K562 (cell line): ENCODE measurements around the gene NOSIP.

Experiments
- ATF3 ChIP-seq, 2 experiments: fragments of 450-650 bp in 1 of 2; sonication (generic) in 1 of 2; formaldehyde crosslinking in 1 of 2; IDR thresholded peaks in 1 of 2; conservative IDR thresholded peaks in 1 of 2; 2 replicates each; pipeline versions ENCODE4 v1.6.1 to v1.8.1; 2016 to 2023; ENCODE audit warnings: mild to moderate bottlenecking in 2 of 2, moderate library complexity in 2 of 2, inconsistent platforms in 1 of 2, missing genetic modification reagents in 1 of 2
- EZH2 ChIP-seq: IDR thresholded peaks from 2 replicates; pipeline ENCODE4 v1.6.1; 2012; ENCODE audit warnings: low read depth, mild to moderate bottlenecking, inconsistent platforms, low read length, borderline replicate concordance
- FOXP1 ChIP-seq: sonication (generic); formaldehyde crosslinking; IDR thresholded peaks from 2 replicates; pipeline ENCODE4 v1.8.0; 2022; ENCODE audit warnings: mild to moderate bottlenecking, missing genetic modification reagents
- HNRNPL ChIP-seq: fragments of 200-400 bp; formaldehyde crosslinking; IDR thresholded peaks from 2 replicates; pipeline ENCODE4 v1.6.1; 2017; ENCODE audit warnings: low read depth, mild to moderate bottlenecking, low read length
- PCBP2 ChIP-seq: fragments of 200-400 bp; formaldehyde crosslinking; IDR thresholded peaks from 2 replicates; pipeline ENCODE4 v1.6.1; 2018; ENCODE audit warnings: low read length, low read depth, mild to moderate bottlenecking, moderate library complexity; ENCODE audit not compliant: poor library complexity, severe bottlenecking
- POLR2A ChIP-seq: fragments of 450-650 bp; conservative IDR thresholded peaks from 2 replicates; pipeline ENCODE4 v1.6.1; 2016
- SMARCE1 ChIP-seq: fragments of 450-650 bp; IDR thresholded peaks from 2 replicates; pipeline ENCODE4 v1.7.1; 2016; ENCODE audit warnings: mild to moderate bottlenecking
- USF1 ChIP-seq: sonication (generic); formaldehyde crosslinking; IDR thresholded peaks from 2 replicates; pipeline ENCODE4 v1.9.0; 2022; ENCODE audit warnings: mild to moderate bottlenecking, missing genetic modification reagents
- ZFP36 ChIP-seq: fragments of 150-350 bp; IDR thresholded peaks from 2 replicates; pipeline ENCODE4 v1.6.1; 2018; ENCODE audit warnings: low read length, low read depth; ENCODE audit not compliant: partially characterized antibody
- ZNF24 ChIP-seq: fragments of 450-650 bp; IDR thresholded peaks from 2 replicates; pipeline ENCODE4 v1.6.1; 2016
- TF ChIP-seq, protein P1 (sequence below): sonication (generic); formaldehyde crosslinking; IDR thresholded peaks from 2 replicates; pipeline ENCODE4 v1.9.0; 2022; ENCODE audit warnings: mild to moderate bottlenecking, missing genetic modification reagents
- TF ChIP-seq, protein P2 (sequence below): fragments of 200-600 bp; sonication (generic); IDR thresholded peaks from one replicate; pipeline ENCODE4 v1.6.1; 2012; ENCODE audit warnings: mild to moderate bottlenecking, low read depth, low read length, inconsistent platforms

DNA sequence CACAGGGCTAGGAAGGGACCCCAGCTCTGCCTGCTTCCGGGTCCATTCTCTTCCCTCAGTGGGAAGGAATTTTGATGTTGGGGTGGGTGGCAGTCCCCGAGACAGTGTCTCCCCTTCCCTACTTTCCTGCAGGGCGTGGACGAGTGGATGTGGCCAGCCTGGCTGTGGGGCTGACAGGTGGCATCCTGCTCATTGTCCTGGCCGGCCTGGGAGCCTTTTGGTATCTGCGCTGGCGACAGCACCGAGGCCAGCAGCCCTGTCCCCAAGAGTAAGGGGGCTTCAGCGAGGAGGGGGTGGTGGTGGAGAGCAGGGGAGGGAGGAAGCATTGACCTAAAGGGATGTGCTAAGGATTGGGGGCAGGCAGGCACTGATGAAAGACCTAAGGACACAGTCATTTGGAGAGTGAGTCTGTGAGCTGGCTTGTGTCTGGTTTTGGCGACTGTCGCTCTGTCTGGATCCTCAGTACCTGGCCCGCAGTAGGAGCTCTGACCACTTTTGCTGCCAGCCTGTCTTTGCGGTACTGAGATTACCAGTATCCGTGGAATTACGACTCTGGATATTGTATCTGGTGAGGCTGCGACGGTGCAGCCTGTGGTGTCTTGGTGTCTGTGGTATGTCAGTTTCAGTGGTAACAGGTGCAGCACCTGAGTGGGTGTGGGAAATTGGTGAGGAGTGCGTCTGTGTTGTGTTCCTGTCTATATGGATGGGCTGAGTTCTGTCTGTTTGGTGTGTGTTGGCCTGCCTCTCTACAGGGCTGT lies 8.2 kb upstream of the NOSIP start:
- no peak for TF ChIP-seq POLR2A
- TF ChIP-seq FOXP1 = no peak
- TF ChIP-seq ATF3 (IDR thresholded peaks at IDR 0.05) = no peak
- TF ChIP-seq ATF3 (CRISPR knock-in tag; conservative IDR thresholded peaks at IDR 0.05) = no peak
- TF ChIP-seq ZNF24 = no peak
- TF ChIP-seq, protein P1, sequence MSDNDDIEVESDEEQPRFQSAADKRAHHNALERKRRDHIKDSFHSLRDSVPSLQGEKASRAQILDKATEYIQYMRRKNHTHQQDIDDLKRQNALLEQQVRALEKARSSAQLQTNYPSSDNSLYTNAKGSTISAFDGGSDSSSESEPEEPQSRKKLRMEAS (CRISPR knock-in tag) = no peak
- no peak for TF ChIP-seq ZFP36
- no peak for TF ChIP-seq SMARCE1
- no peak for TF ChIP-seq HNRNPL
- no peak for TF ChIP-seq PCBP2
- no peak for TF ChIP-seq EZH2
- TF ChIP-seq, protein P2, sequence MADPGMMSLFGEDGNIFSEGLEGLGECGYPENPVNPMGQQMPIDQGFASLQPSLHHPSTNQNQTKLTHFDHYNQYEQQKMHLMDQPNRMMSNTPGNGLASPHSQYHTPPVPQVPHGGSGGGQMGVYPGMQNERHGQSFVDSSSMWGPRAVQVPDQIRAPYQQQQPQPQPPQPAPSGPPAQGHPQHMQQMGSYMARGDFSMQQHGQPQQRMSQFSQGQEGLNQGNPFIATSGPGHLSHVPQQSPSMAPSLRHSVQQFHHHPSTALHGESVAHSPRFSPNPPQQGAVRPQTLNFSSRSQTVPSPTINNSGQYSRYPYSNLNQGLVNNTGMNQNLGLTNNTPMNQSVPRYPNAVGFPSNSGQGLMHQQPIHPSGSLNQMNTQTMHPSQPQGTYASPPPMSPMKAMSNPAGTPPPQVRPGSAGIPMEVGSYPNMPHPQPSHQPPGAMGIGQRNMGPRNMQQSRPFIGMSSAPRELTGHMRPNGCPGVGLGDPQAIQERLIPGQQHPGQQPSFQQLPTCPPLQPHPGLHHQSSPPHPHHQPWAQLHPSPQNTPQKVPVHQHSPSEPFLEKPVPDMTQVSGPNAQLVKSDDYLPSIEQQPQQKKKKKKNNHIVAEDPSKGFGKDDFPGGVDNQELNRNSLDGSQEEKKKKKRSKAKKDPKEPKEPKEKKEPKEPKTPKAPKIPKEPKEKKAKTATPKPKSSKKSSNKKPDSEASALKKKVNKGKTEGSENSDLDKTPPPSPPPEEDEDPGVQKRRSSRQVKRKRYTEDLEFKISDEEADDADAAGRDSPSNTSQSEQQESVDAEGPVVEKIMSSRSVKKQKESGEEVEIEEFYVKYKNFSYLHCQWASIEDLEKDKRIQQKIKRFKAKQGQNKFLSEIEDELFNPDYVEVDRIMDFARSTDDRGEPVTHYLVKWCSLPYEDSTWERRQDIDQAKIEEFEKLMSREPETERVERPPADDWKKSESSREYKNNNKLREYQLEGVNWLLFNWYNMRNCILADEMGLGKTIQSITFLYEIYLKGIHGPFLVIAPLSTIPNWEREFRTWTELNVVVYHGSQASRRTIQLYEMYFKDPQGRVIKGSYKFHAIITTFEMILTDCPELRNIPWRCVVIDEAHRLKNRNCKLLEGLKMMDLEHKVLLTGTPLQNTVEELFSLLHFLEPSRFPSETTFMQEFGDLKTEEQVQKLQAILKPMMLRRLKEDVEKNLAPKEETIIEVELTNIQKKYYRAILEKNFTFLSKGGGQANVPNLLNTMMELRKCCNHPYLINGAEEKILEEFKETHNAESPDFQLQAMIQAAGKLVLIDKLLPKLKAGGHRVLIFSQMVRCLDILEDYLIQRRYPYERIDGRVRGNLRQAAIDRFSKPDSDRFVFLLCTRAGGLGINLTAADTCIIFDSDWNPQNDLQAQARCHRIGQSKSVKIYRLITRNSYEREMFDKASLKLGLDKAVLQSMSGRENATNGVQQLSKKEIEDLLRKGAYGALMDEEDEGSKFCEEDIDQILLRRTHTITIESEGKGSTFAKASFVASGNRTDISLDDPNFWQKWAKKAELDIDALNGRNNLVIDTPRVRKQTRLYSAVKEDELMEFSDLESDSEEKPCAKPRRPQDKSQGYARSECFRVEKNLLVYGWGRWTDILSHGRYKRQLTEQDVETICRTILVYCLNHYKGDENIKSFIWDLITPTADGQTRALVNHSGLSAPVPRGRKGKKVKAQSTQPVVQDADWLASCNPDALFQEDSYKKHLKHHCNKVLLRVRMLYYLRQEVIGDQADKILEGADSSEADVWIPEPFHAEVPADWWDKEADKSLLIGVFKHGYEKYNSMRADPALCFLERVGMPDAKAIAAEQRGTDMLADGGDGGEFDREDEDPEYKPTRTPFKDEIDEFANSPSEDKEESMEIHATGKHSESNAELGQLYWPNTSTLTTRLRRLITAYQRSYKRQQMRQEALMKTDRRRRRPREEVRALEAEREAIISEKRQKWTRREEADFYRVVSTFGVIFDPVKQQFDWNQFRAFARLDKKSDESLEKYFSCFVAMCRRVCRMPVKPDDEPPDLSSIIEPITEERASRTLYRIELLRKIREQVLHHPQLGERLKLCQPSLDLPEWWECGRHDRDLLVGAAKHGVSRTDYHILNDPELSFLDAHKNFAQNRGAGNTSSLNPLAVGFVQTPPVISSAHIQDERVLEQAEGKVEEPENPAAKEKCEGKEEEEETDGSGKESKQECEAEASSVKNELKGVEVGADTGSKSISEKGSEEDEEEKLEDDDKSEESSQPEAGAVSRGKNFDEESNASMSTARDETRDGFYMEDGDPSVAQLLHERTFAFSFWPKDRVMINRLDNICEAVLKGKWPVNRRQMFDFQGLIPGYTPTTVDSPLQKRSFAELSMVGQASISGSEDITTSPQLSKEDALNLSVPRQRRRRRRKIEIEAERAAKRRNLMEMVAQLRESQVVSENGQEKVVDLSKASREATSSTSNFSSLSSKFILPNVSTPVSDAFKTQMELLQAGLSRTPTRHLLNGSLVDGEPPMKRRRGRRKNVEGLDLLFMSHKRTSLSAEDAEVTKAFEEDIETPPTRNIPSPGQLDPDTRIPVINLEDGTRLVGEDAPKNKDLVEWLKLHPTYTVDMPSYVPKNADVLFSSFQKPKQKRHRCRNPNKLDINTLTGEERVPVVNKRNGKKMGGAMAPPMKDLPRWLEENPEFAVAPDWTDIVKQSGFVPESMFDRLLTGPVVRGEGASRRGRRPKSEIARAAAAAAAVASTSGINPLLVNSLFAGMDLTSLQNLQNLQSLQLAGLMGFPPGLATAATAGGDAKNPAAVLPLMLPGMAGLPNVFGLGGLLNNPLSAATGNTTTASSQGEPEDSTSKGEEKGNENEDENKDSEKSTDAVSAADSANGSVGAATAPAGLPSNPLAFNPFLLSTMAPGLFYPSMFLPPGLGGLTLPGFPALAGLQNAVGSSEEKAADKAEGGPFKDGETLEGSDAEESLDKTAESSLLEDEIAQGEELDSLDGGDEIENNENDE = no peak
- TF ChIP-seq USF1 (CRISPR knock-in tag) = no peak
